ENCODE results near the gene LRRC66. TPM values are rescaled to one million over a fixed set of nuclear protein-coding genes. Genes with fewer than 3 reads are reported as not detected.

Gene LRRC66
- total RNA-seq, 2 donors from 2014 or later = 0.15 to 0.35 TPM

GRCh38 chr4:52016981-52017380 is 3.2 kb downstream of the LRRC66 start:
- Mint-ChIP-seq H3K4me1 (peaks cover 16% of the 10 kb centered on the region), H3K27me3 (ENCODE audit: insufficient read depth) (no peaks in the 10 kb centered on the region), H3K4me3 (no peak overlapping the region), H3K36me3 (ENCODE audit: low read depth) (peaks cover 5% of the 10 kb centered on the region), H3K9me3 (no peaks in the 10 kb centered on the region), H3K27ac (no peak overlapping the region)
- Histone ChIP-seq H3K27me3 (ENCODE audit: control insufficient read depth, insufficient read depth, low read length, poor library complexity, severe bottlenecking) (no peaks in the 10 kb centered on the region), H3K4me1 (ENCODE audit: control insufficient read depth, insufficient read depth, low read length) (peaks cover 11% of the 10 kb centered on the region), H3K36me3 (ENCODE audit: control insufficient read depth, insufficient read depth, low read length) (peaks cover 10% of the 10 kb centered on the region), H3K9me3 (ENCODE audit: control insufficient read depth, low read length) (no peaks in the 10 kb centered on the region), H3K9ac (ENCODE audit: extremely low read depth, low read length, poor library complexity, severe bottlenecking) (no peak overlapping the region), H3K27ac (ENCODE audit: low read depth, low read length) (no peak overlapping the region), H3K4me3 (ENCODE audit: low read length) (peak overlapping the region; percentile 7)
- no peak for TF ChIP-seq CTCF (conservative IDR thresholded peaks at IDR 0.05)
- DNase-seq = no peak
- WGBS, 2 experiments (ENCODE audit: insufficient coverage in 1 of 2, insufficient read length in 1 of 2) = 76 to 100% methylated on average over 1 to 3 of the region's 3 CpGs

- Mint-ChIP-seq H3K27me3 (ENCODE audit: insufficient read depth) (no peaks in the 10 kb centered on the region), H3K4me3 (no peak overlapping the region), H3K27ac (no peak overlapping the region), H3K36me3 (ENCODE audit: low read depth) (peaks cover 1% of the 10 kb centered on the region), H3K4me1 (peaks cover 16% of the 10 kb centered on the region), H3K9me3 (no peaks in the 10 kb centered on the region)
- Histone ChIP-seq H3K9me3 (ENCODE audit: control insufficient read depth, low read length) (no peaks in the 10 kb centered on the region), H3K36me3 (ENCODE audit: control insufficient read depth, insufficient read depth, low read length) (peaks cover 5% of the 10 kb centered on the region), H3K27ac (ENCODE audit: low read depth, low read length) (no peak overlapping the region), H3K4me1 (ENCODE audit: control insufficient read depth, insufficient read depth, low read length) (peaks cover 11% of the 10 kb centered on the region), H3K4me3 (ENCODE audit: low read length) (no peak overlapping the region), H3K9ac (ENCODE audit: extremely low read depth, low read length, poor library complexity, severe bottlenecking) (no peak overlapping the region), H3K27me3 (ENCODE audit: control insufficient read depth, insufficient read depth, low read length, poor library complexity, severe bottlenecking) (no peaks in the 10 kb centered on the region)
- WGBS, 2 experiments (ENCODE audit: insufficient coverage in 1 of 2, insufficient read length in 1 of 2) = 84 to 91% methylated on average over 3 to 5 of the region's 7 CpGs
- no peak for DNase-seq
- TF ChIP-seq CTCF (conservative IDR thresholded peaks at IDR 0.05) = peak; percentile 72
Observed at GRCh38 chr4:52015366-52015765, 4.8 kb downstream of the LRRC66 start.

- H3K9ac ChIP-seq (ENCODE audit: extremely low read depth, low read length, poor library complexity, severe bottlenecking) = no peak overlapping the region
- H3K4me1 Mint-ChIP-seq = peaks cover 16% of the 10 kb centered on the region
- no peak overlapping the region for H3K4me3 ChIP-seq (ENCODE audit: low read length)
- 57% methylated on average over 1 of the region's 1 CpG; no CpG with 5 or more reads in 1 of the 2 experiments for WGBS, 2 experiments (ENCODE audit: insufficient coverage in 1 of 2, insufficient read length in 1 of 2)
- no peak for TF ChIP-seq CTCF (conservative IDR thresholded peaks at IDR 0.05)
- H3K36me3 Mint-ChIP-seq (ENCODE audit: low read depth) = no peaks in the 10 kb centered on the region
- no peaks in the 10 kb centered on the region for H3K27me3 Mint-ChIP-seq (ENCODE audit: insufficient read depth)
- H3K9me3 ChIP-seq (ENCODE audit: control insufficient read depth, low read length) = no peaks in the 10 kb centered on the region
- H3K4me1 ChIP-seq (ENCODE audit: control insufficient read depth, insufficient read depth, low read length) = peaks cover 11% of the 10 kb centered on the region
- no peaks in the 10 kb centered on the region for H3K36me3 ChIP-seq (ENCODE audit: control insufficient read depth, insufficient read depth, low read length)
- H3K27me3 ChIP-seq (ENCODE audit: control insufficient read depth, insufficient read depth, low read length, poor library complexity, severe bottlenecking) = no peaks in the 10 kb centered on the region
- DNase-seq = no peak
- H3K27ac Mint-ChIP-seq = no peak overlapping the region
- H3K9me3 Mint-ChIP-seq = no peaks in the 10 kb centered on the region
- no peak overlapping the region for H3K4me3 Mint-ChIP-seq
- no peak overlapping the region for H3K27ac ChIP-seq (ENCODE audit: low read depth, low read length)
Observed at GRCh38 chr4:52014903-52015302, 5.3 kb downstream of the LRRC66 start.
